Measurements from ENCODE around the gene ZNF831. TPM values are rescaled to one million over a fixed set of nuclear protein-coding genes. Genes with fewer than 3 reads are reported as not detected.

ZNF831 gene
- total RNA-seq, 4 donors from 2014 or later, result 0.78 to 2.3 (median 1.6) TPM

DNA sequence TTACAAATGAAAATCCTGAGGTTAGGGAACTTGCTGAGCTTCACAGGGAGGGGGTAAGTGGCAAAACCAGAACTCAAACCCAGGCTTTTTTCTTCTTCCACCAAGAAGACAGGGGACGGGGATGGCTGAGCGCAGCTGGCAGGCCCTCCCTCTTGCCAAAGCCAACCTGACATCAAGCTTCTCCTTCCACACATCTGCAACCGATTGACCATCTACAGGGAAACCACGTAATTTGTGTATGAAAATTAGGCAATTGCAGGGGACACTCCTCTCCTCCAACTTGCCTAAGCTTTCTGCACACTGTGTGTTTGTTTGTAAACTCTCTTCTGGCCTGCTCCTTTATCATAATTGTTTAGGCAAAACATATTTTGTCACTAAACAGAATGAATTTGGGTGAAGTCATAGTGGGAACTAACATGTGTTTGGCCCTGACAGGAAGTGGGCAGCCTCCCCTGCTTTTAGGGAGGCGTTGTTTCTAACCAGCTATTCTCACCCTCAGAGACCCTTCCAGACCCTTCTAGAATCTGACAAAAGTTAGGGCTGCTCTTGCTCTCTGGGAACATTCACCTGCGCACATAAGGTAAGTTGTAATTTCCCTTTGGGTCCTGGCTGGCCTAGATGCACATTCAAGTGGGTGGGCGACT is 18.9 kb downstream of the ZNF831 start:
- no peaks in the 10 kb centered on the region for H3K36me3 ChIP-seq
- H3K4me1 ChIP-seq, result no peaks in the 10 kb centered on the region
- WGBS, 2 donors, result 87 to 91% methylated on average over 7 of the region's 7 CpGs
- H3K27me3 ChIP-seq, result no peaks in the 10 kb centered on the region
- TF ChIP-seq POLR2A (IDR thresholded peaks at IDR 0.05), result no peak
- TF ChIP-seq, protein P1, sequence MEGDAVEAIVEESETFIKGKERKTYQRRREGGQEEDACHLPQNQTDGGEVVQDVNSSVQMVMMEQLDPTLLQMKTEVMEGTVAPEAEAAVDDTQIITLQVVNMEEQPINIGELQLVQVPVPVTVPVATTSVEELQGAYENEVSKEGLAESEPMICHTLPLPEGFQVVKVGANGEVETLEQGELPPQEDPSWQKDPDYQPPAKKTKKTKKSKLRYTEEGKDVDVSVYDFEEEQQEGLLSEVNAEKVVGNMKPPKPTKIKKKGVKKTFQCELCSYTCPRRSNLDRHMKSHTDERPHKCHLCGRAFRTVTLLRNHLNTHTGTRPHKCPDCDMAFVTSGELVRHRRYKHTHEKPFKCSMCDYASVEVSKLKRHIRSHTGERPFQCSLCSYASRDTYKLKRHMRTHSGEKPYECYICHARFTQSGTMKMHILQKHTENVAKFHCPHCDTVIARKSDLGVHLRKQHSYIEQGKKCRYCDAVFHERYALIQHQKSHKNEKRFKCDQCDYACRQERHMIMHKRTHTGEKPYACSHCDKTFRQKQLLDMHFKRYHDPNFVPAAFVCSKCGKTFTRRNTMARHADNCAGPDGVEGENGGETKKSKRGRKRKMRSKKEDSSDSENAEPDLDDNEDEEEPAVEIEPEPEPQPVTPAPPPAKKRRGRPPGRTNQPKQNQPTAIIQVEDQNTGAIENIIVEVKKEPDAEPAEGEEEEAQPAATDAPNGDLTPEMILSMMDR (IDR thresholded peaks at IDR 0.05), result no peak
- DNase-seq, result no peak
- no peak overlapping the region for H3K4me3 ChIP-seq (replicated peaks in 1 of 3)
- H3K27ac ChIP-seq, result no peak overlapping the region
- no peaks in the 10 kb centered on the region for H3K9me3 ChIP-seq
- intact Hi-C loops (cut with DNase I), result no loop called here

DNA sequence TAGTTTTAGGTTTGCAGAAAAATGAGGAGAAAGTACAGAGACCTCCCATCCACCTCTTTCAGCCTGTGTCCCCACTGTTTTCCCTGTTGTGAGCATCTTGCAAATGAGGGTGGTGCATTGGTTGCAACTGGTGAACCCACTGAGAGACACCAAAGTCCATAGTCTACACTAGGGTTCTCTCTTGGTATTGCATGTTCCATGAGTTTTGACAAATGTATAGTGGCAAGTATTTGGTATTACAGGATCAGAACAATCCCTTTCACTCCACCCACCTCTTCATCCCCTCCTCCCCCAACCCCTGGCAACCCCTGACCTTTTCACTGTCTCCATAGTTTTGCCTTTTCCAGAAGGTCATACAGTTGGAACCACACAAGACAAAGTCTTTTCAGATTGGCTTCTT is 20.1 kb downstream of the ZNF831 start:
- no peak for DNase-seq
- Histone ChIP-seq H3K27ac (no peak overlapping the region), H3K27me3 (no peaks in the 10 kb centered on the region), H3K36me3 (no peaks in the 10 kb centered on the region), H3K4me1 (no peaks in the 10 kb centered on the region), H3K4me3 (replicated peaks in 1 of 3) (no peak overlapping the region), H3K9me3 (no peaks in the 10 kb centered on the region)
- intact Hi-C loops (cut with DNase I), result no loop called here
- no peak for TF ChIP-seq POLR2A (IDR thresholded peaks at IDR 0.05)
- TF ChIP-seq, protein P1 (IDR thresholded peaks at IDR 0.05), result no peak

DNA sequence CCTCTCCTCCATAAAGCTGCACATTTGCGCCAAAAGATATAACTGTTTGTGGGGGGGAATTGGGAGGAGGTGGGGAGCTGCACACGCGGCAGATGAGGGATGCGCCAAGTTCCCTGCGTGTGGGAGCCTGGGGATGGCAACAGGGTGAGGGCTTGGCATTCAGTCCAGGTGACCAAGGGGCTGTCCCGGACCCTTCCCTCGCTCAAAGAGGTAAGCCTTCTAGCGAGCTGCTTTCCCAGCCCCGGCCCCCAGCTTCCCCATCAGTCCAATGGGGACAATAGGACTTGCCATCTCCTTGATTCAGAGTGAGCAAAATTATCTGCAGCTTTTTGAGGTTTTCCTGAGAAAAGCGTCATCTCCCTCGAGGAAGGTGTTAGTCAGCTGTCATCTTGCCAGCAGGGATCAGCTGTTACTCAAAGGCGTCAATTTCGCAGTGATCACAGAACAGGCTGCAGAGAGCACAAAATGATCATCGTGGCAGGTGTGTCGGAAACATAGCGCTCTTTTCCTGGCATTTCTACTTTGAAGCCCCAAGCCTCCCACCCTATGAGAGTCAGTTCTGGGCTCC is 21.3 kb downstream of the ZNF831 start:
- Histone ChIP-seq H3K4me1 (no peaks in the 10 kb centered on the region), H3K4me3 (replicated peaks in 1 of 3) (no peak overlapping the region), H3K27me3 (no peaks in the 10 kb centered on the region), H3K36me3 (no peaks in the 10 kb centered on the region), H3K9me3 (no peaks in the 10 kb centered on the region), H3K27ac (no peak overlapping the region)
- intact Hi-C loops (cut with DNase I), result no loop called here
- DNase-seq, result no peak
- TF ChIP-seq, protein P1 (IDR thresholded peaks at IDR 0.05), result no peak
- no peak for TF ChIP-seq POLR2A (IDR thresholded peaks at IDR 0.05)
- WGBS, 2 donors, result 88 to 91% methylated on average over 16 of the region's 16 CpGs

DNA sequence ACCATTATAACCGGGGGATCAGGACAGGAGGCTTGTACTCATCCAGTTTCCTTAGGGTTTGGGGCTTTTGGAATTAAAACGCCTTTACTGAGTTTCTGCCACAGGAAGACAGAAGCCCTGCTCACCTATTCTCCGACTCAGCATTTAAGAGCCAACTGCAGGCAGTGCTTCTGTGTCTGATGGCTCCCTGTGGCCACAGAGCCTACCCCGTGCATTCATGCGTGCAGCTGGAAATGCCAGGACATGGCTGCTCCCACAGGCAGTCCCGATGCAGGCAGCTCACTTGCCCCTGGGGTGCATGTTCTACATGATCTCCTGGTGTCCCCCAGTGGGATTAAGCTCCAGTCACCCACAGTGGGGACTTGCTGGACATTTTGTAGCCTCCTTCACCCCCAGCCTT is 22.2 kb downstream of the ZNF831 start:
- Histone ChIP-seq H3K4me1 (no peaks in the 10 kb centered on the region), H3K9me3 (no peaks in the 10 kb centered on the region), H3K27me3 (no peaks in the 10 kb centered on the region), H3K36me3 (no peaks in the 10 kb centered on the region), H3K4me3 (replicated peaks in 1 of 3) (no peak overlapping the region), H3K27ac (no peak overlapping the region)
- peak; percentile 18 to 37 for DNase-seq
- WGBS, 2 donors, result 25 to 50% methylated on average over 6 of the region's 6 CpGs
- intact Hi-C loops (cut with DNase I), result no loop called here
- TF ChIP-seq POLR2A (IDR thresholded peaks at IDR 0.05), result no peak
- TF ChIP-seq, protein P1 (IDR thresholded peaks at IDR 0.05), result no peak

DNA sequence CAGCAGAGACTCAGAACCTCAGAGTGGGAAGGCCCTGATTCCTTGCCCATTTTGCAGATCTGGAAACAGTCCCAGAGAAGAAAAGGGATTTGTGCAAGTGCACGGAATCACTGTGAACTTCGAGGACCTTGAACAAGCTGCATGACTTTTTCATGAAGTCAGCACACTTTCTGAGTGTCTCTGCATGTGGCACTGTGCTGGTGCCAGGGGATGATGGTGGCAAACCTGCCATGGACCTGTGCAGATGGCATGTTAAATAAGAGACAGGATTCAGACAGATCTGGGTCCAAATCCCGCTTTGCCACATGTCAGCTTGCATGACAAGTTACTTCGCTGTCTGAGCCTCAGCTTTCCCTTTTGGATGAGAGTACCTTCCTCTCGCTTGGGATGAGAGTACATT is 26.8 kb downstream of the ZNF831 start:
- DNase-seq, result no peak
- Histone ChIP-seq H3K36me3 (no peaks in the 10 kb centered on the region), H3K27ac (no peak overlapping the region), H3K4me1 (no peaks in the 10 kb centered on the region), H3K9me3 (no peaks in the 10 kb centered on the region), H3K4me3 (replicated peaks in 1 of 3) (no peak overlapping the region), H3K27me3 (no peaks in the 10 kb centered on the region)
- TF ChIP-seq, protein P1 (IDR thresholded peaks at IDR 0.05), result no peak
- TF ChIP-seq POLR2A (IDR thresholded peaks at IDR 0.05), result no peak
- 74 to 87% methylated on average over 4 to 5 of the region's 5 CpGs for WGBS, 2 donors
- intact Hi-C loops (cut with DNase I), result no loop called here

Measured in thyroid gland (tissue), 4 donors.